Activated T-helper 2 cell treated with anti-CD3 and anti-CD28 coated beads, Interferon-gamma antibody, Interleukin-2, Interleukin-4, amounts not matched to agents 10 μg/mL and 5 μg/mL and 100 μg/mL, durations not matched to agents 14 hours and 24 hours and 36 hours (primary cell): ENCODE measurements around the gene NR3C1. TPM values are rescaled to one million over a fixed set of nuclear protein-coding genes. Genes with fewer than 3 reads are reported as not detected.

Source experiments
- DNase-seq: peaks from one replicate; pipeline ENCODE4 v3.0.0; 2021; ENCODE audit warnings: low spot score
- H3K27ac Mint-ChIP-seq: one replicate; pipeline ENCODE4 v1.8.0; 2021; ENCODE audit warnings: mixed read lengths
- H3K27me3 Mint-ChIP-seq: one replicate; pipeline ENCODE4 v1.8.0; 2021; ENCODE audit warnings: low read depth, mixed read lengths
- H3K36me3 Mint-ChIP-seq: one replicate; pipeline ENCODE4 v1.8.0; 2021; ENCODE audit warnings: low read depth, mixed read lengths
- H3K4me1 Mint-ChIP-seq: one replicate; pipeline ENCODE4 v1.8.0; 2021; ENCODE audit warnings: low read depth, mixed read lengths
- H3K4me3 Mint-ChIP-seq: one replicate; pipeline ENCODE4 v1.8.0; 2021; ENCODE audit warnings: low read depth, mild to moderate bottlenecking, moderate library complexity, mixed read lengths
- H3K9me3 Mint-ChIP-seq: one replicate; pipeline ENCODE4 v1.8.0; 2021; ENCODE audit warnings: mixed read lengths
- intact Hi-C: fragments of 100-400 bp; cut with micrococcal nuclease; formaldehyde crosslinking; loops from one replicate; pipeline ENCODE4 v1.15.1; 2023
- total RNA-seq: library from RNA; stranded (reverse); gene quantifications from 2 replicates; pipeline ENCODE4 v1.2.3, GENCODE V29; 2022

NR3C1 gene
- total RNA-seq, 1 donor from 2014 or later = 51.3 TPM

DNA sequence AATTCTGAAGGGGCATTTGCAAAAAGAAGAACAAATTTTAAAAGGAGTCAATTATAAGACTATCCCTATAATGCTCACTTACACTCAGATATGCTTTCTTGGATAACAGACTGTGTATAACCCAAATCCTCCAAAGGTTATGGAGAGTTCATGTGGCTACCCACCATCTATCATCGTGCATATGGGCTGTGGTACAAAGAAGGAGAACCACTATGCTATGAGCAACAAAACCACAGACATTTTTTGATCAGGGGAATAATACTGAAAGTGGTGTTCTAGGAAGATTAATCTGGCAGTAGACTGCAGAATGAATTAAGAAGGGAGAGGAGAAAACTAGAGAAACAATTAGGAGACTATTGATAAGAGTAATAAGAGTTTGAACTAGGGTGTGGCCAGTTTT, 16.8 kb downstream of the NR3C1 start:
- intact Hi-C loops = loop anchor here (2.0 kb wide), 1 partner anchor 32 kb away; no protein-coding TSS in a partner anchor
- peaks cover 35% of the 10 kb centered on the region for H3K4me1 Mint-ChIP-seq
- DNase-seq = no peak
- H3K36me3 Mint-ChIP-seq = peaks cover 68% of the 10 kb centered on the region
- H3K9me3 Mint-ChIP-seq = peaks cover 25% of the 10 kb centered on the region
- H3K27me3 Mint-ChIP-seq = no peaks in the 10 kb centered on the region
- no peak overlapping the region for H3K4me3 Mint-ChIP-seq
- H3K27ac Mint-ChIP-seq = no peak overlapping the region

DNA sequence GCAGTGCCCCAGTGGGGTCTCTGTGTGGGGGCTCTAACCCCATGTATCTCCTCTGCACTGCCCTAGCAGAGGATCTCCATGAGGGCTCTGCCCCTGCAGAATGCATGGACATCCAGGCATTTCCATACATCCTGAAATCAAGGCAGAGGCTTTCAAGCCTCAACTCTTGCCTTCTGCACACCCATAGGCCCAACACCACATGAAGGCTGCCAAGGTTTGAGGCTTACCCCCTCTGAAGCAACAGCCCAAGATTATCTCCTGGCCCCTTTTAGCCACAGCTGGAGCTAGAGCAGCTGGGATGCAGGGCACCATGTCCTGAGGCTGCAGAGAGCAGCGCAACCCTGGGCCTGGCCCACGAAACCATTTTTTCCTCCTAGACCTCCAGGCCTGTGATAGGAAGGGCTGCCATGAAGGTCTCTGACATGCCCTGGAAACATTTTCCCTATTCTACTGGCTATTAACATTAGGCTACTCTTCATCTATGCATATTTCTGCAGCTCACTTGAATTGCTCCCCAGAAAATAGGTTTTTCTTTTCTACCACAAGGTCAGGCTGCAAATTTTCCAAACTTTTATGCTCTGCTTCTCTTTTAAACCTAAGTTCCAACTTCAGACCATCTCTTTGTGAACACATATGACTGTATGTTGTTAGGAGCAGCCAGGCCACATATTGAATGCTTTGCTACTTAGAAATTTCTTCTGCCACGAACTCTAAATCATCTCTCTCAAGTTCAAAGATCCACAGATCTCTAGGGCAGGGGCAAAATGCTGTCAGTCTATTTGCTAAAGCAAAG, 18.4 kb downstream of the NR3C1 start:
- Mint-ChIP-seq H3K4me3 (no peak overlapping the region), H3K9me3 (peaks cover 25% of the 10 kb centered on the region), H3K27ac (no peak overlapping the region), H3K4me1 (peaks cover 38% of the 10 kb centered on the region), H3K36me3 (peaks cover 78% of the 10 kb centered on the region), H3K27me3 (no peaks in the 10 kb centered on the region)
- DNase-seq = no peak
- intact Hi-C loops = no loop called here

GRCh38 chr5:143383988-143384387, 19.5 kb downstream of the NR3C1 start:
- intact Hi-C loops = no loop called here
- peaks cover 38% of the 10 kb centered on the region for H3K4me1 Mint-ChIP-seq
- no peaks in the 10 kb centered on the region for H3K27me3 Mint-ChIP-seq
- H3K9me3 Mint-ChIP-seq = peaks cover 25% of the 10 kb centered on the region
- H3K36me3 Mint-ChIP-seq = peaks cover 73% of the 10 kb centered on the region
- no peak for DNase-seq
- no peak overlapping the region for H3K27ac Mint-ChIP-seq
- H3K4me3 Mint-ChIP-seq = no peak overlapping the region

GRCh38 chr5:143379606-143380005, 23.9 kb downstream of the NR3C1 start:
- Mint-ChIP-seq H3K4me3 (no peak overlapping the region), H3K27me3 (no peaks in the 10 kb centered on the region), H3K27ac (no peak overlapping the region), H3K9me3 (no peaks in the 10 kb centered on the region), H3K36me3 (peaks cover 58% of the 10 kb centered on the region), H3K4me1 (peaks cover 29% of the 10 kb centered on the region)
- DNase-seq = no peak
- intact Hi-C loops = no loop called here

GRCh38 chr5:143376911-143377813, 26.3 kb downstream of the NR3C1 start:
- no peak for DNase-seq
- Mint-ChIP-seq H3K27ac (no peak overlapping the region), H3K36me3 (peaks cover 45% of the 10 kb centered on the region), H3K4me1 (peaks cover 28% of the 10 kb centered on the region), H3K4me3 (no peak overlapping the region), H3K27me3 (no peaks in the 10 kb centered on the region), H3K9me3 (no peaks in the 10 kb centered on the region)
- intact Hi-C loops = no loop called here

- no peak for DNase-seq
- no peaks in the 10 kb centered on the region for H3K27me3 Mint-ChIP-seq
- no peak overlapping the region for H3K4me3 Mint-ChIP-seq
- peaks cover 27% of the 10 kb centered on the region for H3K4me1 Mint-ChIP-seq
- peaks cover 42% of the 10 kb centered on the region for H3K36me3 Mint-ChIP-seq
- intact Hi-C loops = no loop called here
- H3K9me3 Mint-ChIP-seq = no peaks in the 10 kb centered on the region
- H3K27ac Mint-ChIP-seq = no peak overlapping the region
Measured at GRCh38 chr5:143376195-143376779, 27.2 kb downstream of the NR3C1 start.

DNA sequence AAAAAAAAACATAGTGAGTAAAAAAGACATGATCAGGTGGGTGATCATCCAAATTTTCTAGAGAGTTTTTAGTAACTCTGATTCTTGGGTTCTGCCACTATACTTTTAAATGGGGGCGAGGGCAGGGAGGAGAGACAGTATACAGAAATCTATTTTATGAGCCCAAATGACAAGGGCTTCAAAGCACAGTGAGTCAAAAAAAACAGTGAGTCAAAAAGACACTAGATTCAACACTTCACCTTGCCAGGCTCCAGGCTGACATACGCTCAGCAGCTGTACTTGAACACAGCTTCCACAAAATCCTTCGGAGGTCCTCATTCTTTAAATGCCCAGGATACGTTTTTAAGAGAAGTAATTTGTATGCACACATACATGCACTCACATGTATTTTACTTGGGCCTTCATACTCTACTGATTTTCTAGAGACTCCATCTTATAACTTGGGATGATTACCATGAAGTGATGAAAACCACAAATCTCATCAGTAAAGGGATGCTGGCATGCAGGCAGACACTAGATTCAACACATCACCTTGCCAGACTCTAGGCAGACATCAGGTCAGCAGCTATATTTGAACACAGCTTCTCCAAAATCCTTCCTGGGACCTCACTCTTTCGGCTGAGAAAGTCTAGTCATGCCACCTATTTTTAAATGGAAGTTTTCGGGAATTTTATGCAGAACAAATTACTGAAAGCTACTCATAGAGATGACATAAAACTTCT, 28.8 kb downstream of the NR3C1 start:
- intact Hi-C loops = no loop called here
- Mint-ChIP-seq H3K4me1 (peaks cover 22% of the 10 kb centered on the region), H3K36me3 (peaks cover 43% of the 10 kb centered on the region), H3K9me3 (no peaks in the 10 kb centered on the region), H3K27me3 (no peaks in the 10 kb centered on the region), H3K27ac (no peak overlapping the region), H3K4me3 (no peak overlapping the region)
- no peak for DNase-seq

- no peaks in the 10 kb centered on the region for H3K9me3 Mint-ChIP-seq
- no peak overlapping the region for H3K27ac Mint-ChIP-seq
- intact Hi-C loops = no loop called here
- no peak overlapping the region for H3K4me3 Mint-ChIP-seq
- peaks cover 55% of the 10 kb centered on the region for H3K36me3 Mint-ChIP-seq
- peaks cover 19% of the 10 kb centered on the region for H3K4me1 Mint-ChIP-seq
- H3K27me3 Mint-ChIP-seq = no peaks in the 10 kb centered on the region
- DNase-seq = no peak
Measured at GRCh38 chr5:143373076-143373475, 30.4 kb downstream of the NR3C1 start.

- H3K27me3 Mint-ChIP-seq = no peaks in the 10 kb centered on the region
- no peak for DNase-seq
- intact Hi-C loops = no loop called here
- H3K27ac Mint-ChIP-seq = no peak overlapping the region
- peaks cover 56% of the 10 kb centered on the region for H3K36me3 Mint-ChIP-seq
- H3K4me3 Mint-ChIP-seq = no peak overlapping the region
- H3K4me1 Mint-ChIP-seq = peaks cover 15% of the 10 kb centered on the region
- H3K9me3 Mint-ChIP-seq = no peaks in the 10 kb centered on the region
Measured at GRCh38 chr5:143372187-143372829, 31.2 kb downstream of the NR3C1 start.

DNA sequence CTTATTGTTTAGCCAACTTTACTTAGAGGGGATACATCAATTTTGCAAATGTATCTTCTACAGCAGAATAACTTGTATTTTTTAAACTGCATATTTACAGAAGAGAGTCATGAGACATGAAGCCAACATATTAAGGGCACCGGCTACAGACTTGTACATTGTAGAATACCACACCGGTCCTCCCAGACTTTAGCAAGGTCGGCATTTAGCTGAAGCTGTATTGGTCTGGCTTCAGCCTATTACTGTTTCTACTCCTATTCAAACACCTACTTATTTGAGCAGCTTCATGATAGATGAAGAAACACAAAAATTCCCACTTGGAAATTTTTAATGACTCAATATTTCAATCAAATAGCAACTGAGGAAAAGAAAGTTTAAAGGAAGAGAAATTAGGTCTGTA, 33.0 kb downstream of the NR3C1 start:
- Mint-ChIP-seq H3K36me3 (peaks cover 66% of the 10 kb centered on the region), H3K27me3 (no peaks in the 10 kb centered on the region), H3K27ac (no peak overlapping the region), H3K9me3 (peaks cover 5% of the 10 kb centered on the region), H3K4me1 (peaks cover 11% of the 10 kb centered on the region), H3K4me3 (no peak overlapping the region)
- no peak for DNase-seq
- intact Hi-C loops = no loop called here

- H3K9me3 Mint-ChIP-seq = peaks cover 21% of the 10 kb centered on the region
- no peak overlapping the region for H3K4me3 Mint-ChIP-seq
- no peaks in the 10 kb centered on the region for H3K27me3 Mint-ChIP-seq
- no peak overlapping the region for H3K27ac Mint-ChIP-seq
- H3K4me1 Mint-ChIP-seq = peaks cover 41% of the 10 kb centered on the region
- intact Hi-C loops = no loop called here
- DNase-seq = no peak
- peaks cover 66% of the 10 kb centered on the region for H3K36me3 Mint-ChIP-seq
Measured at GRCh38 chr5:143364061-143364460, 39.4 kb downstream of the NR3C1 start.

DNA sequence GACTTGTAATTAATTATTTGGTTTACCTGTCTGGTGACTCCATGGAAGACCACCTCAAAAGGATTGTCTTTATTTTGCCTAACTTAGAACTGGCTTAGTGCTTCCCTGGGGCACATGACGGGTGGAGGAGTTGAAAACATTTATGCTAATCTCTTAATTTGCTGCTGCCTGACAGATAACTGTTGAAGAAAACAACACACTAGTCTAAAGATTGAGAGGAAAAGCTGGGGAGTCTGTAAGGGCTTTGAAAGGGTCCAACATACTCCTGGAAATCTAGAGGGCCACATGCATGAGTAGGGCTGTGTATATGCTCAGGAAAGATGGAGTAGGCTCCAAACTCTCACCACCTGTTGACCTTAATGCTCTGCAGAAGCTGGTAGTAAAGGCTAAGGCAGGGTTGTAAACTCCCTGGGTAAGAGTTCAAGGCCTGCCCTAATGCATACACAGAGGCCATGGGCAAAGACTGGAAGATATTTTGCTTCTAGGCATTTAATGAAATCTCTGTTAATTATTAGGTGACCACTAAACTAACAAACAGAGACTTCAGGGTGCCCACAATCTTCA, 40.7 kb downstream of the NR3C1 start:
- no peaks in the 10 kb centered on the region for H3K27me3 Mint-ChIP-seq
- intact Hi-C loops = no loop called here

More for the DNA sequence above, 40.7 kb downstream of the NR3C1 start:
- H3K36me3 Mint-ChIP-seq = peaks cover 59% of the 10 kb centered on the region
- peaks cover 21% of the 10 kb centered on the region for H3K9me3 Mint-ChIP-seq
- H3K4me1 Mint-ChIP-seq = peaks cover 46% of the 10 kb centered on the region
- no peak for DNase-seq
- no peak overlapping the region for H3K27ac Mint-ChIP-seq
- H3K4me3 Mint-ChIP-seq = no peak overlapping the region
